Measurements from ENCODE around the gene INPP5A. TPM values are rescaled to one million over a fixed set of nuclear protein-coding genes. Genes with fewer than 3 reads are reported as not detected.

The INPP5A gene
- total RNA-seq, 1 donor from 2014 or later, result 105 TPM

DNA sequence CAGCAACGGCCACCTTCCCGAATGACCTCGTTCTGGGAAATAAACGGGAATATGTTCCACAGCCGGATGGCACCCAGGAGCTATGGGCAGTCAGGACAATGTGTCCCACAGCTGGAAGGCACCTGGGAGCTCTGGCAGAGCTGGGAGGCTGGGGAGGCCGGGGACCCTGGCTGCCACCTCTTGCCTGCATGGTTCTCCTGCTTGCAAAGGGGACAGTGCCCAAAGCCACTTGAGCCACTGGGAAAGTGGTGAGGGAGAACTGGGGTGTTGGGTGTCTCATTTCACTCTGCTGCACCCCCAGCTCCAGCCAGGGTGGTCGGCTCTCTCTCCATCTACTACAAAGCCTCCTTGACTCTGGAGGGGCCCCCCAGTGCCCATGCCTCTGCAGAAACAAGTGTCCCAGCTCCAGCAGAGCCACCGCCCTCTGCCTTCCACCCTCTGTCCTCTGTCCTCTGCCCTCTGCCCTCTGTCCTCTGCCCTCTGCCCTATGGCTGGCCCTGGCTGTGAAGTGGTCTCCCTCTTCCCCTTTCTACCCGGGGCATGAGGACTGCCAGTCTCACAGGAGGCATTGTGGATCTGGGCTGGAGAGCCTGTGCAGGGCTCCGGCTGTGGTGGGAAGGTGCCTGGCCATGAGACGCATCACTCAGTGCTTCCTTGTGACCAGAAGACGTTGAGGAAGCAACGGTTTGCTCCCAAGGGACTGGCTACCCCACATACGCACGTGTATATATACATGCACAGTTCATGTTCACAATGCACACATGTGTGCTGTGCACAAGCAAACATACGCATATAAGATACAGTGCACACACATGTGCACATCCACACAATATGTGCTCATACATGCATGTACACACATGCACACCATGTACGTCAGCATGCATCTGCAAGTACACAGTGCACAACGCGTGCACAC, 21.5 kb upstream of the INPP5A start:
- no peaks in the 10 kb centered on the region for H3K9me3 ChIP-seq (replicated peaks)
- no peaks in the 10 kb centered on the region for H3K27me3 ChIP-seq (ENCODE audit: low read depth)
- TF ChIP-seq, protein P1, sequence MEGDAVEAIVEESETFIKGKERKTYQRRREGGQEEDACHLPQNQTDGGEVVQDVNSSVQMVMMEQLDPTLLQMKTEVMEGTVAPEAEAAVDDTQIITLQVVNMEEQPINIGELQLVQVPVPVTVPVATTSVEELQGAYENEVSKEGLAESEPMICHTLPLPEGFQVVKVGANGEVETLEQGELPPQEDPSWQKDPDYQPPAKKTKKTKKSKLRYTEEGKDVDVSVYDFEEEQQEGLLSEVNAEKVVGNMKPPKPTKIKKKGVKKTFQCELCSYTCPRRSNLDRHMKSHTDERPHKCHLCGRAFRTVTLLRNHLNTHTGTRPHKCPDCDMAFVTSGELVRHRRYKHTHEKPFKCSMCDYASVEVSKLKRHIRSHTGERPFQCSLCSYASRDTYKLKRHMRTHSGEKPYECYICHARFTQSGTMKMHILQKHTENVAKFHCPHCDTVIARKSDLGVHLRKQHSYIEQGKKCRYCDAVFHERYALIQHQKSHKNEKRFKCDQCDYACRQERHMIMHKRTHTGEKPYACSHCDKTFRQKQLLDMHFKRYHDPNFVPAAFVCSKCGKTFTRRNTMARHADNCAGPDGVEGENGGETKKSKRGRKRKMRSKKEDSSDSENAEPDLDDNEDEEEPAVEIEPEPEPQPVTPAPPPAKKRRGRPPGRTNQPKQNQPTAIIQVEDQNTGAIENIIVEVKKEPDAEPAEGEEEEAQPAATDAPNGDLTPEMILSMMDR (IDR thresholded peaks at IDR 0.05; ENCODE audit: borderline replicate concordance), result no peak
- intact Hi-C loops (cut with micrococcal nuclease), result no loop called here
- H3K27ac ChIP-seq (replicated peaks), result peak overlapping the region; percentile 97
- H3K4me3 ChIP-seq, result peak overlapping the region; percentile 64
- no peak for DNase-seq
- peaks cover 79% of the 10 kb centered on the region for H3K4me1 ChIP-seq
- no peaks in the 10 kb centered on the region for H3K36me3 ChIP-seq

DNA sequence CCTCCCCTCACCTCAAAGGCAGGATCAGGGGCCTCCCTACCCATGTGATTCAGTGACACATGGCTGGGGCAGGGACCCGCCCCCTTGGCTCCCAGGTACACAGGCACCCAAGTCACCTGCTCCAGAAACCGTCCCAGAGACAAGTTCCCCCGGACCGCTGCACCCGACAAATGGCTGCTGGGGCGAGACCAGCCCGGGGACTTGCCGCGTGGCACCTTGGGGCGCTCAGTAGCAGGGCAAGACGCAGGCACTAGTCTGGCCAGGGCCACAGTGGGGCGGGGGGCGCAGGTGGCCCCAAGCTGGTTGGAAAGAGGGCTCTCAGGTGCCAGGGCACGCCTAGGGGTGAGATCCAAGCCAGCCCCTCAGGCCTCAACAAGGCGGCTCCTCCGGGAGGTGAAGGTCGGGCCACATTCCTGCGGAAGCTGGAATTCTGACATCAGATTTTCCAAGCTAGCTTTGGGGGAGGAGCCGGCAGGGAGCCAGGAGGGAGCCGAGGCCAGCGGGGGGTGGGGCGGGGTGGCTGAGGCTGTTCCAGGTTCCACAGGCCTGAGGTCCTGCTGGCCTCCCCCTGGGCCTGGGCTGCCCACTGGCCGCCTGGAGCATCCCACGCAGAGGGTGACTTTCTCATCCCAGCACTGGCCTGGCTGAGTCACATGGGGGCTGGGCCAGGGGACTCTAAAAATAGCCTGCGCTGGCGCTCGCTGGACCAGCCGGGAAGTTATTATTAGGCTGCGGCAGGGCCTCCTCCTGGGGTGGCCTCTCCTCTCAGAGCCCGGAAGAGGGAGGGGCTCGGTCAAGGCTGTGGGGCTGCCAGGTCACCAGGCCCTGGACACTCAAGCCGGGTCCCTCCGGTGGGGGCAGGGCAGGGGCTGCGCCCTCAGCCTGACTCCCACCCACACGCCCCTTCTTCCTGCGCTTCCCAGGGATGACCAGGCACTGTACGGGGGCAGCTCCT, 20.5 kb upstream of the INPP5A start:
- DNase-seq, result peak; percentile 94
- intact Hi-C loops (cut with micrococcal nuclease), result no loop called here
- no peaks in the 10 kb centered on the region for H3K36me3 ChIP-seq
- peaks cover 73% of the 10 kb centered on the region for H3K4me1 ChIP-seq
- peak overlapping the region; percentile 97 for H3K27ac ChIP-seq (replicated peaks)
- H3K9me3 ChIP-seq (replicated peaks), result no peaks in the 10 kb centered on the region
- H3K4me3 ChIP-seq, result peak overlapping the region; percentile 64
- TF ChIP-seq, protein P1 (IDR thresholded peaks at IDR 0.05; ENCODE audit: borderline replicate concordance), result no peak
- H3K27me3 ChIP-seq (ENCODE audit: low read depth), result no peaks in the 10 kb centered on the region

DNA sequence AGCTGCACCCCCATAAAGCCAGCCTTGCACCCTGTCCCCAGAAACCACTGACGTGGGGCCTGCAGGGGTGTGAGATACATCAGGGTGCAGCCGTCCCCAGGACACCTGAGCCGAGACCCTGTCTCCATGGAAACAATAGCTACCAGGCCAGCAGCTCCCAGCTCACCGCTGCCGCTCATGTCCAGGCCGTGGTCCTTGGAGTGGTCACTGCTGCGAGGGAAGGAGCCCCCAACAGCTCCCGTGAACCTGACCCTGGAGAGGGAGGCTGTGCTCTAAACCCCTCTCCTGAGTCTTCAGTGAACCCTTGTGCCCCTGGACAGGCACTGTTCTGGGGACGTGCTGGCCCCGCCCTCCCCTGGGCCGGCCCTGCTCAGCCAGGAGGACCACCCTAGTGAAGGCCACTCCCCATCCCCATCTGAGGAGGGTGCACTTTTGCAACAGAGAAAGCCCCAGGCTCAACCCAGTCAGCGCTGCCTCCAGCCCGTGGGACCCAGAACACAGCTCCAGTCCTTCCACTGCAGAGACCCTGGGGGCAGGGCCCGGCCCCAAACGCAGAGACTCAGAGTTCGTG, 19.6 kb upstream of the INPP5A start:
- H3K9me3 ChIP-seq (replicated peaks), result no peaks in the 10 kb centered on the region
- TF ChIP-seq, protein P1 (IDR thresholded peaks at IDR 0.05; ENCODE audit: borderline replicate concordance), result no peak
- peak overlapping the region; percentile 97 for H3K27ac ChIP-seq (replicated peaks)
- peak overlapping the region; percentile 64 for H3K4me3 ChIP-seq
- H3K36me3 ChIP-seq, result no peaks in the 10 kb centered on the region
- intact Hi-C loops (cut with micrococcal nuclease), result no loop called here
- H3K27me3 ChIP-seq (ENCODE audit: low read depth), result no peaks in the 10 kb centered on the region
- no peak for DNase-seq
- H3K4me1 ChIP-seq, result peaks cover 68% of the 10 kb centered on the region

DNA sequence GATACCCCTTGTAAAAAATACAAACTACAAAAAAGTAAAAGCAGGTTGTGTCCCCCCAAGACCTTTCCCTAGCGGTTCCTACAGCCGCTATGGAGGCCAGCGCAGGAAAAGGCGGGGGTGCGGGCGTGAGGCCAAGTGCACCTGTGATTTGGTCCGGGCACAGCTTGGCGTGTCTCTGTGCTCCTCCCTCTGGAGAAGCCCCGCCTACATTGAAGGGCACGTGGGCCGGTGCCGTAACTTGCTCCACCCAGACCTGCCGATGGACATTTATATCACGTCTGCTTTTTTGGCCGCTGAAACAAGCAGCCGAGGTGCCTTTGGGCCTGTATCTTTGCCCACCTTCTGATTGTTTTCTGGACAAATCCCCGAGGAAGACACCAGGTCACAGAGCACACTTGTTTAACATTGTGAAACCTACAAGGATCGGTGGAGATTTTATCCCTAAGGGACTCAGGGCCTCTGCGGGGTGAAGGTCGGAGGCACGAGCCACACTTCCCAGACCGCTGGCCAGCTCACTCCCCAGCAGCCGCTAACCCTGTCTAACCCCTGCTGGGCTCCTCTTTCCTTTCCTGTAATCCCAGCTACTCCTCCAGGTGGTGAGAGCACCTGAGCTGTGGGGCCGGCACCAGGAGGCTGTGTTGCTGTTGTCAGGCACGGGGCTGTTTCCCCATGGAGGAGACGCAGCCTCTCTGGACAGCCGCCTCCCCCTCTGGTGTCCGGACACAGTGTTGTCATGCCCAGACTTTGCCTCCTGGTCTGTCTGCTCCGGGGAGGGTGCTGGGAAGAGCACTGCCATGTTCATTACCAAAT, 18.8 kb upstream of the INPP5A start:
- TF ChIP-seq, protein P1 (IDR thresholded peaks at IDR 0.05; ENCODE audit: borderline replicate concordance), result no peak
- H3K9me3 ChIP-seq (replicated peaks), result no peaks in the 10 kb centered on the region
- H3K4me3 ChIP-seq, result peak overlapping the region; percentile 64
- no peaks in the 10 kb centered on the region for H3K27me3 ChIP-seq (ENCODE audit: low read depth)
- peak overlapping the region; percentile 97 for H3K27ac ChIP-seq (replicated peaks)
- peaks cover 68% of the 10 kb centered on the region for H3K4me1 ChIP-seq
- peak; percentile 86 for DNase-seq
- intact Hi-C loops (cut with micrococcal nuclease), result no loop called here
- H3K36me3 ChIP-seq, result no peaks in the 10 kb centered on the region

Measured in left ventricle myocardium inferior (tissue), 1 donor.